HepG2 (cell line): ENCODE measurements around the gene ATAD1. TPM values are rescaled to one million over a fixed set of nuclear protein-coding genes. Genes with fewer than 3 reads are reported as not detected.
A peak's percentile ranks its signal among the peaks of the same experiment; 100 is the strongest.

ENCODE experiments used
- ATAC-seq: fragments of 200-7000 bp; cut with Tn5 transposase; 3 replicates; pipeline ENCODE4 v1.9.1; 2020; ENCODE audit warnings: mild to moderate bottlenecking, moderate library complexity
- BruUV-seq: library from RNA; stranded (reverse); fragments of 400-500 nt; replicated peaks from 2 replicates; lab custom pipeline; 2021; lab: Mats Ljungman, UMichigan
- CTCF ChIA-PET: fragments of 300-600 bp; formaldehyde crosslinking; extraction: SDS; loops from one replicate; lab custom pipeline; 2021; ENCODE audit warnings: low total read pairs, inconsistent platforms, low intra/inter-chr PET ratio; lab: Yijun Ruan, JAX
- POLR2A ChIA-PET: fragments of 350-600 bp; sonication (Branson Sonifier 250); formaldehyde crosslinking; loops from one replicate; lab custom pipeline; 2020; ENCODE audit warnings: antibody characterized with exemption, inconsistent platforms; lab: Yijun Ruan, JAX
- DNase-seq: peaks from one replicate; pipeline ENCODE4 v3.0.0-alpha.2; 2015; ENCODE audit warnings: low spot score
- FAIRE-seq: peaks from 3 replicates; lab custom pipeline; 2011; peaks lifted over from hg19 to GRCh38; lab: Jason Lieb, UNC
- H2AFZ ChIP-seq: one replicate; pipeline ENCODE4 v1.6.1; 2011; ENCODE audit warnings: low read length, inconsistent platforms
- H3K27ac ChIP-seq: fragments of 300-600 bp; 3 replicates; pipeline ENCODE4 v1.8.0; 2011; ENCODE audit warnings: mixed run types, mild to moderate bottlenecking, mixed read lengths, low read length, inconsistent platforms; ENCODE audit not compliant: insufficient read depth; ENCODE audit errors: extremely low read length
- H3K27me3 ChIP-seq, 2 experiments: fragments of 200-600 bp in 1 of 2; 2 replicates in 1 of 2; 3 replicates in 1 of 2; pipeline versions ENCODE4 v1.6.0 to v1.8.0; 2011; ENCODE audit warnings: low read length in 2 of 2, mild to moderate bottlenecking in 2 of 2, moderate library complexity in 2 of 2, inconsistent platforms in 1 of 2; ENCODE audit not compliant: insufficient read depth in 2 of 2, control insufficient read depth in 1 of 2
- H3K36me3 ChIP-seq, 2 experiments: fragments of 200-600 bp in 1 of 2; replicated peaks in 1 of 2; 2 replicates in 1 of 2; 3 replicates in 1 of 2; pipeline versions ENCODE4 v1.5.1 to v1.8.0; 2011; ENCODE audit warnings: low read length in 2 of 2, inconsistent platforms in 1 of 2; ENCODE audit not compliant: insufficient read depth in 2 of 2, control insufficient read depth in 1 of 2
- H3K4me1 ChIP-seq: 2 replicates; pipeline ENCODE4 v1.5.1; 2012; ENCODE audit warnings: low read length, inconsistent platforms; ENCODE audit not compliant: insufficient read depth
- H3K4me2 ChIP-seq: 2 replicates; pipeline ENCODE4 v1.6.0; 2011; ENCODE audit warnings: low read depth, low read length, inconsistent platforms
- H3K4me3 ChIP-seq, 3 experiments: fragments of 200-600 bp in 1 of 3; sonication (generic), shearing (Covaris generic) in 1 of 3; replicated peaks in 1 of 3; 2 replicates each; pipeline ENCODE4 v1.5.1; 2011 to 2016; ENCODE audit warnings: low read length in 3 of 3, inconsistent platforms in 2 of 3, low read depth in 2 of 3, mild to moderate bottlenecking in 2 of 3, control low read depth in 1 of 3, mixed read lengths in 1 of 3; ENCODE audit not compliant: insufficient read depth in 1 of 3
- H3K79me2 ChIP-seq: one replicate; pipeline ENCODE4 v1.6.1; 2011; ENCODE audit warnings: low read length, inconsistent platforms; ENCODE audit not compliant: insufficient read depth
- H3K9ac ChIP-seq: 2 replicates; pipeline ENCODE4 v1.6.0; 2011; ENCODE audit warnings: mild to moderate bottlenecking, low read depth, low read length, inconsistent platforms; ENCODE audit not compliant: insufficient read depth
- H3K9me3 ChIP-seq: 2 replicates; pipeline ENCODE4 v1.5.1; 2012; ENCODE audit warnings: mild to moderate bottlenecking, low read length
- H4K20me1 ChIP-seq: 2 replicates; pipeline ENCODE4 v1.6.0; 2011; ENCODE audit warnings: inconsistent platforms, mild to moderate bottlenecking, low read length, moderate library complexity; ENCODE audit not compliant: insufficient read depth
- HMG20A ChIP-seq: IDR thresholded peaks from 2 replicates; pipeline ENCODE4 v1.6.1; 2016; ENCODE audit warnings: borderline replicate concordance
- SMARCC2 ChIP-seq: fragments of 450-650 bp; IDR thresholded peaks from 2 replicates; pipeline ENCODE4 v1.6.1; 2017; ENCODE audit warnings: antibody characterized with exemption, mild to moderate bottlenecking
- ZNF121 ChIP-seq: sonication (generic); formaldehyde crosslinking; IDR thresholded peaks from 2 replicates; pipeline ENCODE4 v1.5.0; 2020; ENCODE audit warnings: mild to moderate bottlenecking, missing genetic modification reagents
- WGBS: methylation state at CpG from one replicate; pipeline ENCODE4 v1.1.6; 2017; ENCODE audit warnings: low lambda C conversion rate; 5-methylcytosine and 5-hydroxymethylcytosine counted together
- in situ Hi-C: cut with HindIII; loops from 2 replicates; pipeline ENCODE4 v1.10.0; 2017; ENCODE audit warnings: low pct_unique_long_range_greater_than_20kb; ENCODE audit not compliant: extremely low pct_ligation_motif_present
- intact Hi-C: fragments of 100-400 bp; cut with micrococcal nuclease; formaldehyde crosslinking; loops from one replicate; pipeline ENCODE4 v1.10.0; 2022; ENCODE audit not compliant: unreplicated experiment
- polyA plus RNA-seq, 8 experiments: library from polyadenylated mRNA; depleted of rRNA in 3 of 8; stranded (reverse) in 7 of 8; unstranded in 1 of 8; fragments of >200 nt; fragmentation: Illumina TruSeq in 4 of 8; extraction: Trizol in 4 of 8; gene quantifications; 2 replicates each; pipeline versions ENCODE4 v1.2.1 to v1.2.3, GENCODE V29; 2011 to 2016; ENCODE audit warnings: low read depth in 4 of 8, missing spikeins in 1 of 8, mixed read lengths in 1 of 8; ENCODE audit not compliant: insufficient read depth in 1 of 8
- total RNA-seq, 5 experiments: library from RNA; depleted of rRNA; stranded (reverse); fragments of >200 nt; fragmentation: Illumina TruSeq; extraction: Trizol; gene quantifications; 2 replicates each; pipeline ENCODE4 v1.2.3, GENCODE V29; 2016; ENCODE audit warnings: low read depth in 1 of 5

ATAD1 gene
- total and polyA plus RNA-seq, 2 of the 13 experiments (the other 11 are each of a cell fraction or from before 2014, with no cell fraction given): 14.9 to 28.2 TPM

DNA sequence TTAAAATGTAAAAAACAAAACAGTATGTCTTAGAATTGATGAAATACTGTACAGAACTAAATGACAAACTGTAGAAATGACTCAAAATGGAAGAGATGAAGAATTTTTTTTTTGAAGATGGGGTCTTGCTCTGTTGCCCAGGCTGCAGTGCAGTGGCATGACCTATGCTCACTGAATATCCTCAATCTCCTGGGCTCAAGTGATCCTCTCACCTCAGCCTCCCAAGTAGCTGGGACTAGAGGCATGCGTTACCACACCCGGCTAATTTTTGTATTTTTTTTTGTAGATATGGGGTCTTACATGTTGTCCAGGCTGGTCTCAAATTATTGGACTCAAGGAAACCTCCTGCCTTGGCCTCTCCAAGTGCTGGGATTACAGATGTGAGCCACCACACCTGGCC, 36.5 kb downstream of the ATAD1 start:
- Histone ChIP-seq H3K36me3 (peaks cover 5 to 46% of the 10 kb centered on the region in 2 experiments; a peak in 4 of 5 replicates), H3K4me2 (no peak overlapping the region), H3K4me1 (no peaks in the 10 kb centered on the region), H3K9ac (no peak overlapping the region), H4K20me1 (no peaks in the 10 kb centered on the region), H3K27ac (no peak overlapping the region), H3K4me3 (no peak overlapping the region), H2AFZ (no peak overlapping the region), H3K79me2 (no peaks in the 10 kb centered on the region), H3K27me3 (no peaks in the 10 kb centered on the region), H3K9me3 (no peaks in the 10 kb centered on the region)
- BruUV-seq: no TSS peak
- POLR2A ChIA-PET: no interaction called here
- FAIRE-seq (no peak), ATAC-seq (no peak), DNase-seq (no peak)
- WGBS: 100% methylated on average over 2 of the region's 2 CpGs
- TF ChIP-seq SMARCC2 (no peak), ZNF121 (CRISPR knock-in tag) (peak; percentile 87)
- CTCF ChIA-PET: no interaction called here
- in situ Hi-C loops (no loop called here), intact Hi-C loops (no loop called here)

DNA sequence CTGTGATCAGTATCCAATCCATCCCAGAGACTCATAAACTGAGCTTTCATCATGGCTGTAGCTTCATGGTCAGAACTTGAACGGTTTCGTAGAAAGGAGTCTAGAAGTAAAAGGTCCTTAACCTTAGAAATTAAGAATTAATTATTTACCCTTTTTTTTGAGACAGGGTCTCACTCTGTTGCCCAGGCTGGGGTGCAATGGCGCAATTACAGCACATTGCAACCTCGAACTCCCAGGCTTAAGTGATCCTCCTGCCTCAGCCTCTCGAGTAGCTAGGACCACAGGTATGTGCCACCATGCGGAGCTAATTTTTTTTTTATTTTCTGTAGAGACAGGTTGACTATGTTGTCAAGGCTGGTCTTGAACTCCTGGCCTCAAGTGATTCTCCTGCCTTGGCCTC, 41.7 kb downstream of the ATAD1 start:
- in situ Hi-C loops (no loop called here), intact Hi-C loops (no loop called here)
- H3K27me3 ChIP-seq: no peaks in the 10 kb centered on the region
- H3K79me2 ChIP-seq: no peaks in the 10 kb centered on the region
- no peak overlapping the region for H2AFZ ChIP-seq
- BruUV-seq: no TSS peak
- no peak overlapping the region for H3K4me2 ChIP-seq
- FAIRE-seq: no peak
- 97% methylated on average over 6 of the region's 6 CpGs for WGBS
- H3K36me3 ChIP-seq: peaks cover 6 to 32% of the 10 kb centered on the region in 2 experiments; a peak in 4 of 5 replicates
- H4K20me1 ChIP-seq: no peaks in the 10 kb centered on the region
- TF ChIP-seq ZNF121 (CRISPR knock-in tag) (0 out of 2 replicates have a peak, but pooled peaks have one; percentile 14), HMG20A (CRISPR knock-in tag) (no peak)
- no peaks in the 10 kb centered on the region for H3K9me3 ChIP-seq
- H3K4me1 ChIP-seq: no peaks in the 10 kb centered on the region
- DNase-seq: no peak
- no peak overlapping the region for H3K27ac ChIP-seq
- no peak for ATAC-seq
- ChIA-PET POLR2A (no interaction called here), CTCF (no interaction called here)
- no peak overlapping the region for H3K4me3 ChIP-seq
- H3K9ac ChIP-seq: no peak overlapping the region
